Breast epithelium (tissue), 4 donors: Measurements from ENCODE around the gene RGMA. TPM values are rescaled to one million over a fixed set of nuclear protein-coding genes. Genes with fewer than 3 reads are reported as not detected.

Experiments used
- DNase-seq, 2 donors: peaks; one replicate each; pipeline ENCODE4 v3.0.0-alpha.2; 2019; ENCODE audit warnings: low spot score in 2 of 2
- H3K27ac ChIP-seq, 2 donors: fragments of 200-600 bp; sonication (generic) in 1 of 2; one replicate each; pipeline ENCODE4 v1.5.1; 2016 to 2019; ENCODE audit warnings: mild to moderate bottlenecking in 1 of 2
- H3K27me3 ChIP-seq, 2 donors: fragments of 200-600 bp; sonication (generic) in 1 of 2; one replicate each; pipeline versions ENCODE4 v1.5.1 to v1.6.0; 2017 to 2019; ENCODE audit warnings: control low read depth in 1 of 2, mild to moderate bottlenecking in 1 of 2
- H3K36me3 ChIP-seq: fragments of 200-600 bp; one replicate; pipeline ENCODE4 v1.5.1; 2019
- H3K4me1 ChIP-seq, 2 donors: fragments of 200-600 bp; sonication (generic); one replicate each; pipeline ENCODE4 v1.5.1; 2016 to 2019; ENCODE audit warnings: control low read depth in 1 of 2
- H3K4me3 ChIP-seq, 3 donors: fragments of 200-600 bp; sonication (generic); 1 replicate in 2 of 3; 2 replicates in 1 of 3; pipeline ENCODE4 v1.5.1; 2016 to 2019; ENCODE audit warnings: mild to moderate bottlenecking in 3 of 3, moderate library complexity in 2 of 3
- H3K9me3 ChIP-seq, 2 donors: fragments of 200-600 bp; sonication (generic) in 1 of 2; one replicate each; pipeline ENCODE4 v1.5.1; 2016 to 2019; ENCODE audit warnings: control low read depth in 1 of 2
- POLR2A ChIP-seq: fragments of 450-650 bp; IDR thresholded peaks from one replicate; pipeline ENCODE4 v1.6.1; 2016; ENCODE audit warnings: antibody characterized with exemption, mild to moderate bottlenecking, moderate library complexity
- POLR2AphosphoS5 ChIP-seq, 3 donors: sonication (generic); formaldehyde crosslinking; IDR thresholded peaks; one replicate each; pipeline ENCODE4 v1.6.1; 2017; ENCODE audit warnings: antibody characterized with exemption in 3 of 3
- intact Hi-C: fragments of 100-400 bp; cut with DNase I; formaldehyde crosslinking; loops from one replicate; pipeline ENCODE4 v1.15.1; 2023; ENCODE audit warnings: low total_unique reads
- total RNA-seq, 3 donors: library from RNA; depleted of rRNA; stranded (reverse); fragments of >200 nt; gene quantifications; one replicate each; pipeline ENCODE4 v1.1.0, GENCODE V29; 2016
- TF ChIP-seq, protein P1 (sequence below), 3 donors: fragments of 450-650 bp; IDR thresholded peaks; one replicate each; pipeline ENCODE4 v1.5.1; 2016 to 2017; ENCODE audit warnings: antibody characterized with exemption in 3 of 3, mild to moderate bottlenecking in 3 of 3, moderate library complexity in 3 of 3

RGMA gene, protein sequence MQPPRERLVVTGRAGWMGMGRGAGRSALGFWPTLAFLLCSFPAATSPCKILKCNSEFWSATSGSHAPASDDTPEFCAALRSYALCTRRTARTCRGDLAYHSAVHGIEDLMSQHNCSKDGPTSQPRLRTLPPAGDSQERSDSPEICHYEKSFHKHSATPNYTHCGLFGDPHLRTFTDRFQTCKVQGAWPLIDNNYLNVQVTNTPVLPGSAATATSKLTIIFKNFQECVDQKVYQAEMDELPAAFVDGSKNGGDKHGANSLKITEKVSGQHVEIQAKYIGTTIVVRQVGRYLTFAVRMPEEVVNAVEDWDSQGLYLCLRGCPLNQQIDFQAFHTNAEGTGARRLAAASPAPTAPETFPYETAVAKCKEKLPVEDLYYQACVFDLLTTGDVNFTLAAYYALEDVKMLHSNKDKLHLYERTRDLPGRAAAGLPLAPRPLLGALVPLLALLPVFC
- 10 to 100 TPM in 2 of 3 donors, 1 to 10 TPM in 1; 9.7 to 17.7 (median 14.4) TPM for total RNA-seq

DNA sequence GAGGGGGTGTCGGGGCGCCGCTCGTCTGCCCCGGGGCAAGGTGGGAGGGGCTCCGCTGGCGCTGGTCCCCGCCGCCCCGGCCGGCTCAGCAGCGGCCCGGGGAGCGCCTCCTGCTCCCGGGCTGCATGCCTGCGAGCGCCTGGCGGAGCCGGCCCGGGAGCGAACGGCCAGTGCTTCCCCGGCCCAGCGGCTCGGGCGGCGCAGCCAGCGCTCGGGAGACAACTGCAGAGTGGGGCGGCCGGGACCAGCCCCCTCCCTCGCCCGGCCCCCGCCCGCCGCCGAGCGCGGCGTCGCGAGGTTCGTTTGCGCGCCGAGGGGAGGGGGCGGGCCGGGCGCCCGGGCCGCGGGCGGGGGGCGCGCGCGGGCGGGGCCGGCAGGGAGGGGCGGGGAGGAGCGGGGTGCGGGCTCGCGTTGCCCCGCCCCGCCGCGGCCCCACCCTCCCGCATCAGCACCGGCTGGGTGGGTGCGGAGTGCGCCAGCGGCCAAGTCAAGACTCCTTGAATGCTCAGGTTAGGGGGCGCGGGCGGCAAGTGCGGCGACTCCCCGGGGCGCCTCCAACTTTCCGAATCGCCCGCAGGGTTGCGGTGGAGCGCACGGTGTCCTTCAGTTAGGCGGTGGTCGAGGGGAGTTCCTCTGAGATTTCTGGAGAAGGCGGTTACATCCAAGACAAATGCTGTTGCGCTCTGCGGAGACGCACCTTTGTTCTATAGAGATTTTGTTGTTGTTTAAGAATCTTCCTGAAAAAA lies at the start of gene RGMA:
Gene RGMA (minus strand): TSS at position 231 of the 746 bp plus-strand sequence. CDS start 279 bp downstream, outside the sequence.
- TF ChIP-seq, protein P1, sequence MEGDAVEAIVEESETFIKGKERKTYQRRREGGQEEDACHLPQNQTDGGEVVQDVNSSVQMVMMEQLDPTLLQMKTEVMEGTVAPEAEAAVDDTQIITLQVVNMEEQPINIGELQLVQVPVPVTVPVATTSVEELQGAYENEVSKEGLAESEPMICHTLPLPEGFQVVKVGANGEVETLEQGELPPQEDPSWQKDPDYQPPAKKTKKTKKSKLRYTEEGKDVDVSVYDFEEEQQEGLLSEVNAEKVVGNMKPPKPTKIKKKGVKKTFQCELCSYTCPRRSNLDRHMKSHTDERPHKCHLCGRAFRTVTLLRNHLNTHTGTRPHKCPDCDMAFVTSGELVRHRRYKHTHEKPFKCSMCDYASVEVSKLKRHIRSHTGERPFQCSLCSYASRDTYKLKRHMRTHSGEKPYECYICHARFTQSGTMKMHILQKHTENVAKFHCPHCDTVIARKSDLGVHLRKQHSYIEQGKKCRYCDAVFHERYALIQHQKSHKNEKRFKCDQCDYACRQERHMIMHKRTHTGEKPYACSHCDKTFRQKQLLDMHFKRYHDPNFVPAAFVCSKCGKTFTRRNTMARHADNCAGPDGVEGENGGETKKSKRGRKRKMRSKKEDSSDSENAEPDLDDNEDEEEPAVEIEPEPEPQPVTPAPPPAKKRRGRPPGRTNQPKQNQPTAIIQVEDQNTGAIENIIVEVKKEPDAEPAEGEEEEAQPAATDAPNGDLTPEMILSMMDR (IDR thresholded peaks at IDR 0.05): no peak
- TF ChIP-seq POLR2A (no peak), POLR2AphosphoS5 (IDR thresholded peaks at IDR 0.05) (no peak)
- H3K27me3 ChIP-seq: peaks cover 0 to 8% of the 10 kb centered on the region in 2 donors
- H3K4me3 ChIP-seq: peak within 1 kb of the TSS; percentile 62 to 74 (median 65)
- H3K9me3 ChIP-seq: no peaks in the 10 kb centered on the region
- intact Hi-C loops: no loop called here
- no peaks in the 10 kb centered on the region for H3K4me1 ChIP-seq
- no peaks in the 10 kb centered on the region for H3K36me3 ChIP-seq
- no peak for DNase-seq
- peak within 1 kb of the TSS; percentile 48 to 53 for H3K27ac ChIP-seq

DNA sequence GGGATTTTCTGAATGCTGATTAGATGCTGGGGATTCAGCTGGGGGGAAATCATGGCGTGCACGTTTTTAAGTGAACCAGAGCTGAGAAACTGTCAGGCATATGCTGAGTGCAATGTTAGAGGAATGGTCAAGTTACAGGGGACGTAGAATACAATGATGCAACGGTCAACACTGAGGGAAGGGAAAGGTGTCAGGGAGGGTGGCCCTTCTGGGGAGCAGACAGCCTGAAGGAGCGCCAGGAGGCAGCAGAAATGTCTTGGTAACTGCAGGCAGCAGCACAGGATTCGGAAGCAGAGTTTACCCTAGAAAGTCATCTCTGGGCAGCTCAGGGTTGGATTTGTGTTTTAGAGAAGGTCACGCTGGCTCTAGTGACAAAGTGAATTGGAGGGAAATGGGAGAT lies 47.6 kb upstream of the RGMA start:
- Histone ChIP-seq H3K36me3 (no peaks in the 10 kb centered on the region), H3K9me3 (no peaks in the 10 kb centered on the region), H3K27me3 (no peaks in the 10 kb centered on the region), H3K27ac (no peak overlapping the region), H3K4me1 (no peaks in the 10 kb centered on the region), H3K4me3 (no peak overlapping the region)
- intact Hi-C loops: no loop called here
- DNase-seq: no peak
- no peak for TF ChIP-seq POLR2A
- no peak for TF ChIP-seq POLR2AphosphoS5 (IDR thresholded peaks at IDR 0.05)
- TF ChIP-seq, protein P1 (IDR thresholded peaks at IDR 0.05): no peak

DNA sequence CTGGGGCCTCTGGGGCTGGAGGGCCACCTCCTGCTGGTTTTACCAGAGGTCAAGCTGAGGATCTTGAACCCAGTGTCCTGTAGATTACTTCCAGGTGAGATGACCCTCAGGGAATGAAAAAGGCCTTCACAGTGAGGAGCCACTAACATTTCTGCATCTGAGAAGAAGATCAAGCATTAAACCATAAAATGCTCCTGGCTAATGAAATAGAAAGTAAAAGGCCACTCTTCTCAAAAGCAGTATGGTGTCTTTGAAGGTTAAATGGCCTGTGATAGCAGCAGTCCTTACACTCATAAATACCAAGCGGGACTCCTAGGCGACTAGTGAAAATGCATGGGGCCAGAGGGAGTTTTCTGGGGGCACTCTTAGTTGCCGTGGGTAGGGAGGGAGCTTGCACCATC lies 47.0 kb upstream of the RGMA start:
- Histone ChIP-seq H3K36me3 (no peaks in the 10 kb centered on the region), H3K27ac (no peak overlapping the region), H3K4me1 (no peaks in the 10 kb centered on the region), H3K9me3 (no peaks in the 10 kb centered on the region), H3K27me3 (no peaks in the 10 kb centered on the region), H3K4me3 (no peak overlapping the region)
- intact Hi-C loops: no loop called here
- no peak for TF ChIP-seq POLR2A
- no peak for TF ChIP-seq POLR2AphosphoS5 (IDR thresholded peaks at IDR 0.05)
- TF ChIP-seq, protein P1 (IDR thresholded peaks at IDR 0.05): no peak
- no peak for DNase-seq

DNA sequence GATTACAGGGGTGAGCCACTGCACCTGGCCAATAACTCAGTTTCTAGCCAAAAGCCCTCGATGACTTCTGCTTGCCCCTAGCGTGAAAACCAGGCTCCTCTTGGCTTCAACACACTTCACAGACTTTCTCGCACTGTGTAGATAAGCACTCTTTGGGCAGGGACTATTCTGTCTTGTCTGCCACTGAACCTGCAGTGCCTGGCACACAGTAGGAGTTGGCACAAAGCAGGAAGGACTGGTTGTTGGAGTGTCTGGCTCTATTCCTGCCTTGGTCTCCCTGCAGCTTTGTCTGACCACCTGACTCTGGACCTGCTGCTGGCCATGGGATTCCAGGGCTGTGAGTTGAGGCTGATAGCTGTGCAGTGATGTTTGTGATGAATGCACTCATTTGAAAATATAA lies 46.4 kb upstream of the RGMA start:
- Histone ChIP-seq H3K36me3 (no peaks in the 10 kb centered on the region), H3K27me3 (no peaks in the 10 kb centered on the region), H3K4me1 (no peaks in the 10 kb centered on the region), H3K4me3 (no peak overlapping the region), H3K9me3 (no peaks in the 10 kb centered on the region), H3K27ac (no peak overlapping the region)
- TF ChIP-seq POLR2AphosphoS5 (IDR thresholded peaks at IDR 0.05) (no peak), POLR2A (no peak)
- TF ChIP-seq, protein P1 (IDR thresholded peaks at IDR 0.05): no peak
- intact Hi-C loops: no loop called here
- no peak for DNase-seq
